DMS53 (cell line): ENCODE data around the gene JAZF1.
A peak's percentile ranks its signal among the peaks of the same experiment; 100 is the strongest.

Experiments
- DNase-seq: peaks from one replicate; lab custom pipeline; 2025; lab: John Stamatoyannopoulos, UW

Gene JAZF1

DNA sequence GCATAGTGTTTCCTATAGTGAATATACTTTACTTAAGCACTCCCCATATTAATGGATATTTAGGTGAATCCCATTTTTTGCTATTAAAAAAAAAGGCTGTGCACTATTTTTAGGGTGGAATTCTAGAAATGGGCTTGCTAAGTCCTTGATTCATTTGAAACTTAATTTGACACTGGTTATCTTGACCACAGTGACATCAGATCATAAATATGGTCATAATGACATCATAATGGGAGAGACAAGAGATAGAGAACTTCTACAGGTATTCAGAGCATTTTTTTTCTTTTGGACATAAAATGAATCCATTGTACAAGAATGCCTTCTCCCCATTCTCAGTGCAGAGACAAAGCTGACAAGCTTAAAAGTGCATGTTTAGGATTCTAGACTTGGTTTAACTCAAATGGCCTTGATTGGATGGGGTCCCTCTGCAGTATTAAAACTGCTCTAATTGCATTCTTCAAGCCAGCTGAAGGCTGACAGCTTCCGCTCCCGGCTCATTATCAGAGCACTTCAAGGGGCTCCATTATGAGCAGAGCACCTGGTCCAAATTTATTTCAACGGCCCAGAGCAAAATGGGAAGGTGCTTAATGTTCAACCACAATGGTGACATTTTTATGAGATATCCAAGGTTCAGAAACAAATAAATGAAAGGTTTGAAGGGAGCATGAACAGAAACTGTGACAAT, 104.8 kb downstream of the JAZF1 start:
- DNase-seq: no peak

- DNase-seq: no peak
Measured at GRCh38 chr7:28072876-28073514, 107.6 kb downstream of the JAZF1 start.

- no peak for DNase-seq
Measured at GRCh38 chr7:28071570-28071969, 109.0 kb downstream of the JAZF1 start.

- no peak for DNase-seq
Measured at GRCh38 chr7:28070297-28071055, 110.1 kb downstream of the JAZF1 start.

GRCh38 chr7:28069807-28070206, 110.8 kb downstream of the JAZF1 start:
- DNase-seq: no peak

- no peak for DNase-seq
Measured at GRCh38 chr7:28069388-28069787, 111.2 kb downstream of the JAZF1 start.

- DNase-seq: peak; percentile 47
Measured at GRCh38 chr7:28068811-28069216, 111.8 kb downstream of the JAZF1 start.

DNA sequence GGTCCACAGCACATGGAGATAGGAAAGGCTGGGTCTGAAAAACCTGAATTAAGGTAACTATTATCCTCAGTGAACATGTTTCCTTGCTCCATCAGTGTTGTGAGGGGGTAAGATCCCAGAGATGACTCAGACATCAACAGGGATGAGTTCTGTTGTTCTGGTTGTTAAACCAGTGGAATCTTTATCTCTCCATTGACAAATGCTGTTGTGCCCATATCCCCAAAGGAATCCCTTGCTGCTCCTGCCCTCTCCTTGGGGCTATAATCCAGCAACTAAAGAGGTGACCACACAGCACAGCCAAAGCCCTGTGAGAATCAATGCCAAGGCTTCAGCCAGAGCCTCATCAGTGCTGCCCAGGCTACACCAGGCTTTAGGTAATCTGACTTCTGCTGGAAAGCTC, 113.4 kb downstream of the JAZF1 start:
- no peak for DNase-seq

GRCh38 chr7:28065721-28066285, 114.8 kb downstream of the JAZF1 start:
- DNase-seq: no peak

DNA sequence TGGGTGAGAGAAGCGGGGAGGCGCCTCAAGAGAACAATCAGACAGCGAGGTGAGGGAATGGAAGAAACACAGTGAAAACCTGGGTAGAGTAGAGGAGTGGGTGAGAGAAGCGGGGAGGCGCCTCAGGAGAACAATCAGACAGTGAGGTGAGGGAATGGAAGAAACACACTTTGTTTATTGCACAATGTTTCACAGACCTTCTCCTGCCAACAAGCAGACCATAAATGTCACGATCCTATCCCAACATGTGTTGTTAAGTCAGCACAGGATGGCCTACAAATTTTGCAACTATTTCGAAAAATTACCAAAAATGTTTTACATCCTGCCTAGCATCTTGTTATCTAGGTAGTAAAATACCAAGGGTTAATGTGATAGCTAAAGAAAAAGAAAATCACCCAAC, 115.3 kb downstream of the JAZF1 start:
- no peak for DNase-seq

DNA sequence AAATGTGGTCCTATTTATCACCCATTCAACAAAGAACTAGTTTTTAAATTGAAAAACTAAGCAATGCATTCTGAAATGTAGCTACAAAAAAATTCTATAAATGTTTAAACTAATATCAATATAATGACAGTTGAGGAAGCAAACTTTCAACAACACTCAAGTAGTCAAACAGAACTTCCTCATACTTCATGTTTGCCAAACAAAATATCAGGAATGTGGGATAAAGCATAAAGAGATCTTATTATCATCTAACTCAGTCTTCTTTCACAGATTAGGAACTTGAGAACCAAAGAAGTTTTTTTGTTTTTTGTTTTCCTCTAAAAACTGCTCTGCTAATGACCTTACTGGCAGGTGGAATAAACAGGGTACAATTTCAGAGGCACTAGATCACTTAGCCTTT, 116.2 kb downstream of the JAZF1 start:
- no peak for DNase-seq

GRCh38 chr7:28062197-28062991, 118.2 kb downstream of the JAZF1 start:
- DNase-seq: peak; percentile 92

DNA sequence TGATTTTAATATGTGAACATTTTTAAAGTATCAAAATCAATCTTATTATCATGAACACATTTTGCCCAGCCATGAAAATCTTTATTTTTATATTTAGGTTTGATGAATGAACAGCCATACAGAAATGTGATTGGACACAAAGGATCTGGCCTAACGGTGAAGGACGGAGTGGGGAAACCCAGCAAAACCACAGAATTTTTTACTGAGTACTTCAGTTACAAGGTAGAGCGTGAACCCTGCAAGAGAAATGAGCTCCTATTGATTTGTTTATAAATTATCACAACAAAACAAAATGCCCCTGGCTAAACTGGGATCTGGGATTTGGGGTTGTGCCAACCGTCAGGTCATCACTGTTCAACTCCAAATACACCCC, 118.8 kb downstream of the JAZF1 start:
- DNase-seq: no peak

DNA sequence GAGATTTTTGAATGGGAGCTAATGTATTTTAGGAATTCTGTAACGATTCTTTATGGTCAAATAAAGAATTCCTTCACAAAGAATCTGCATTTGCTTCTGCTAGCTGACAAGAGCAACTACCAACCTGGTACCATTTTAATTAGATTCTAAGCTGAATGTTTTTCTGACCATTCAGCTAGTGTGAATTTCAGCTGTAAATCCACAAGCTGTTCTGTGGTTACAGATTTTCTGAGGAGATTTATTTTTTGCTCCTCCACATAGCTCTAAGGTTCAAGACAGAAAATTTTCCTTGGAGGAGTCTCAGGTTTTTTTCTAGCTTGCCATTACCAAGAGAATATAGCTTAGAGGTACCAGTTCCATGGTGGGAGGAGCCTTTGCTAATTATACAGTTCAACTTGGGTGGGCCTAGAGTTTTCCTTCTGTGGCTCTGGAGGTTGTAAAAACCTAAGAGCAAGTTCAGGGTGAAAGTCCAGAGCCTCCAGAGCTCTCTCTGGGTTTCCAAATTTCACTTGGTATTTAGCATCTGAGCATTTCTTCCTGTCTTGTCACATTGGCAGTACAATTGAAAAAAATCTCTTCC, 120.1 kb downstream of the JAZF1 start:
- no peak for DNase-seq

- DNase-seq: no peak
Measured at GRCh38 chr7:28055161-28055544, 125.4 kb downstream of the JAZF1 start.

DNA sequence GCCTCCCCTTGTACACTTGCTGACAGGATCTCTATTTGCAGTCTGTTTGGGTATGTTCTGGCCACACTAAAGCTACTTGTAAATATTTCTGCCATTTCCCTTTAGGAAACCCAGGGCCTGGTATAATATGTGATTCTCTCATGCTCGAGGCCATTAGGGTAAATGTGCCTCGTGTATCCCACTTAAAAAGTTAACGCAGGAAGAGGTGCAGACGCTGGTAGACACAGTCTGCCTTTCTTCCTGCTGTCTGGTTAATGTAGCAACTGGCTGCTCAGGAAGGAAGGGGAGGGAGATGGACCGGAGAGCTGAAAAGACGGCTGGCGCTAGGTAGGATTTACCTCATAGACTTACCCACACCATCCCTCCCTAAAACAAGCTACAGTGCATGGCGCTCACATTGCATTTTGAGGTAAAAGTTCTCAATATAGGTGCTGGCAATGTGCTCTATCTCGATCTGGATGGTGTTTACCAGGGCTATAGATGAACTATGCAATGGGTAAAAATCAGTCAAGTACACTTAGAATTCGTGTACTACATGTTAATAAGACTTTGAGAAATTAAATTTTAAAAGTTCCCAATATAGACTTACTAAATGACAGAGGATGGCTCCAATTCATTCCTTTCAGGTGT, 125.9 kb downstream of the JAZF1 start:
- no peak for DNase-seq

- DNase-seq: no peak
Measured at GRCh38 chr7:28052933-28053332, 127.7 kb downstream of the JAZF1 start.

- DNase-seq: no peak
Measured at GRCh38 chr7:28048694-28049093, 131.9 kb downstream of the JAZF1 start.

DNA sequence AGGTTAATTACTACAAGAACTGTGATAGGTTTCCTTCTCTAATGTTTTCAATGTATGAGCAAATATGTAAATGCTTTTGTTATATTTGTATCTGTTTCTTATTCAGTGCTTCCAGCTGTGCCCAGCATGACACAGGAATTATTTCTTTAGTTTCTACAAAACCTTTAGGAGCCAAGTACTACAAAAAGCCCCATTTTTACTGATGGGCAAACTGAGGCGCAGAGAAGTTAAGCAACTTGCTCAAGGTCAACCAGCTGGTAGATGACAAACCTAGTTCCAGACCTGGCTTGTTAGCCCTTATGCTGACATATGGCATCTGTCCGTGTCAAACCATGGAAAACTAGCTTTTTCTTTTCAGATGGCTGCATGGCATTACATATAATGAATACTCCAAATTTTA, 134.6 kb downstream of the JAZF1 start:
- DNase-seq: no peak

- DNase-seq: no peak
Measured at GRCh38 chr7:28045592-28045991, 135.0 kb downstream of the JAZF1 start.

DNA sequence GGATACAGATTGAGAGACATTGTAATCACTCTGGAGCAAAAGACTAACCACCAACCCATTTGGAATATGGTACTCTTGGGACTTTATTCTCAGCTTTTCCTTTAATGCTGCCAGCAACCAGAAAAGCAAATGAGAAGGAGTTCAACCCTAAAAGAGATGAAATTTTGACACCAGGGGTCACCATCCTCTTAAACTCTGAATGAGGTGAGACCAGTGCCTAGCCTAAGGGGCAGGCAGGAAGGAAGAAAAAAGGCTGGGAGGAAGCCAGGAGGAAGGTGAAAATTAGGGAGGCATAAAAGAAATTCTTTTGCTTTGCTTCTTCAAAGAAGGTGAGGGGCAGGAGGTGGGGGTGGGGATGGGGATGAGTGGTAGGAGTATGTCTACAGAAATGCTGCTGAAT, 135.8 kb downstream of the JAZF1 start:
- no peak for DNase-seq
